ENCODE data around the gene GSTCD.
"Not testable (repeated sequence)": the region's sequence is repeated elsewhere in the genome, so short reads cannot be mapped to it uniquely, and the experiment has no call there.

GSTCD gene

GRCh38 chr4:105807496-105807895 lies 98.9 kb downstream of the GSTCD start:
- DNase-seq (ENCODE audit: low read depth in 2 of 2): no peak

- no peak for DNase-seq (ENCODE audit: low read depth in 2 of 2)
Observed at GRCh38 chr4:105808030-105808749, 99.6 kb downstream of the GSTCD start.

- DNase-seq (ENCODE audit: low read depth in 2 of 2): no peak
Observed at GRCh38 chr4:105808750-105809041, 100.1 kb downstream of the GSTCD start.

GRCh38 chr4:105815701-105816100 lies 107.1 kb downstream of the GSTCD start:
- DNase-seq (ENCODE audit: low read depth in 2 of 2): no peak

- no peak for DNase-seq (ENCODE audit: low read depth in 2 of 2)
Observed at GRCh38 chr4:105822061-105822460, 113.5 kb downstream of the GSTCD start.

- DNase-seq (ENCODE audit: low read depth in 2 of 2): no peak
Observed at GRCh38 chr4:105828074-105828473, 119.5 kb downstream of the GSTCD start.

GRCh38 chr4:105831189-105831588 lies 122.6 kb downstream of the GSTCD start:
- DNase-seq (ENCODE audit: low read depth in 2 of 2): no peak

- DNase-seq (ENCODE audit: low read depth in 2 of 2): no peak
Observed at GRCh38 chr4:105835177-105835576, 126.6 kb downstream of the GSTCD start.

- DNase-seq (ENCODE audit: low read depth in 2 of 2): no peak
Observed at GRCh38 chr4:105836537-105836936, 128.0 kb downstream of the GSTCD start.

- DNase-seq (ENCODE audit: low read depth in 2 of 2): no peak
Observed at GRCh38 chr4:105837037-105837436, 128.5 kb downstream of the GSTCD start.

- no peak for DNase-seq (ENCODE audit: low read depth in 2 of 2)
Observed at GRCh38 chr4:105838082-105838481, 129.5 kb downstream of the GSTCD start.

GRCh38 chr4:105840426-105841174 lies 132.0 kb downstream of the GSTCD start:
- no peak for DNase-seq (ENCODE audit: low read depth in 2 of 2)

- DNase-seq (ENCODE audit: low read depth in 2 of 2): no peak
Observed at GRCh38 chr4:105843941-105844340, 135.4 kb downstream of the GSTCD start.

- no peak for DNase-seq (ENCODE audit: low read depth in 2 of 2)
Observed at GRCh38 chr4:105845559-105845958, 137.0 kb downstream of the GSTCD start.

GRCh38 chr4:105848359-105848758 lies 139.8 kb downstream of the GSTCD start:
- not testable (repeated sequence) for DNase-seq (ENCODE audit: low read depth in 2 of 2)

GRCh38 chr4:105851196-105851595 lies 142.6 kb downstream of the GSTCD start:
- DNase-seq (ENCODE audit: low read depth in 2 of 2): no peak

- not testable (repeated sequence) for DNase-seq (ENCODE audit: low read depth in 2 of 2)
Observed at GRCh38 chr4:105852230-105852629, 143.6 kb downstream of the GSTCD start.

- no peak for DNase-seq (ENCODE audit: low read depth in 2 of 2)
Observed at GRCh38 chr4:105858466-105859040, 150.0 kb downstream of the GSTCD start.

- no peak for DNase-seq (ENCODE audit: low read depth in 2 of 2)
Observed at GRCh38 chr4:105859233-105859632, 150.6 kb downstream of the GSTCD start.

GRCh38 chr4:105870963-105871362 lies 162.4 kb downstream of the GSTCD start:
- no peak for DNase-seq (ENCODE audit: low read depth in 2 of 2)

- no peak for DNase-seq (ENCODE audit: low read depth in 2 of 2)
Observed at GRCh38 chr4:105871997-105872396, 163.4 kb downstream of the GSTCD start.

GRCh38 chr4:105875233-105875632 lies 166.6 kb downstream of the GSTCD start:
- DNase-seq (ENCODE audit: low read depth in 2 of 2): no peak

GRCh38 chr4:105878668-105879067 lies 170.1 kb downstream of the GSTCD start:
- DNase-seq (ENCODE audit: low read depth in 2 of 2): no peak
